Measurements from ENCODE around the gene ESRP2.

DNA sequence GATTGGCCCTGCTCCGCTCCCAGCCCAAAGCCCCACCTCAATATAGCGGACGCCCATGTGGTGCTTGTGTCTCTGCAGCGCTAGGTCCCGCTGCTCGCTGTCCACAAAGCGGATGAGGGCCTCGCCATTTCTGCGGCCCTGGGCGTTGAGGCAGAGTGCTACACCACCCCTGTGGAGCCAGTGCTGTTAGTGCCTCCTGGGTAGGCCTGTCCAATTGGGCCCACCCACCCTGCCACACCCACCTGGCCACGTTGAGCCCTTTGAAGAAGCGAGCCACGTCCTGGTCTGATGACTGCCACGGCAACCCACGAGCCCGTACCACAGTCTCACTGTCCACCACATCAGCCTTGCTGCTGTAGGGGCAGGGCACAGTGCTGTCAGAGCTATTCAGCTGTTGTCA lies 3.6 kb downstream of the ESRP2 start:
- TF ChIP-seq, protein P1, sequence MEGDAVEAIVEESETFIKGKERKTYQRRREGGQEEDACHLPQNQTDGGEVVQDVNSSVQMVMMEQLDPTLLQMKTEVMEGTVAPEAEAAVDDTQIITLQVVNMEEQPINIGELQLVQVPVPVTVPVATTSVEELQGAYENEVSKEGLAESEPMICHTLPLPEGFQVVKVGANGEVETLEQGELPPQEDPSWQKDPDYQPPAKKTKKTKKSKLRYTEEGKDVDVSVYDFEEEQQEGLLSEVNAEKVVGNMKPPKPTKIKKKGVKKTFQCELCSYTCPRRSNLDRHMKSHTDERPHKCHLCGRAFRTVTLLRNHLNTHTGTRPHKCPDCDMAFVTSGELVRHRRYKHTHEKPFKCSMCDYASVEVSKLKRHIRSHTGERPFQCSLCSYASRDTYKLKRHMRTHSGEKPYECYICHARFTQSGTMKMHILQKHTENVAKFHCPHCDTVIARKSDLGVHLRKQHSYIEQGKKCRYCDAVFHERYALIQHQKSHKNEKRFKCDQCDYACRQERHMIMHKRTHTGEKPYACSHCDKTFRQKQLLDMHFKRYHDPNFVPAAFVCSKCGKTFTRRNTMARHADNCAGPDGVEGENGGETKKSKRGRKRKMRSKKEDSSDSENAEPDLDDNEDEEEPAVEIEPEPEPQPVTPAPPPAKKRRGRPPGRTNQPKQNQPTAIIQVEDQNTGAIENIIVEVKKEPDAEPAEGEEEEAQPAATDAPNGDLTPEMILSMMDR (IDR thresholded peaks at IDR 0.05): no peak
- TF ChIP-seq POLR2A (IDR thresholded peaks at IDR 0.05) (no peak), EP300 (IDR thresholded peaks at IDR 0.05) (no peak)

All from tibial nerve (tissue), 4 donors.